NCI-H1694 treated with DMSO at 0.1 percent for 48 hours (cell line): ENCODE results near the gene CDH12.
A peak's percentile ranks its signal among the peaks of the same experiment; 100 is the strongest.

Source experiments
- DNase-seq: peaks from one replicate; lab custom pipeline; 2025; lab: John Stamatoyannopoulos, UW

CDH12 gene

DNA sequence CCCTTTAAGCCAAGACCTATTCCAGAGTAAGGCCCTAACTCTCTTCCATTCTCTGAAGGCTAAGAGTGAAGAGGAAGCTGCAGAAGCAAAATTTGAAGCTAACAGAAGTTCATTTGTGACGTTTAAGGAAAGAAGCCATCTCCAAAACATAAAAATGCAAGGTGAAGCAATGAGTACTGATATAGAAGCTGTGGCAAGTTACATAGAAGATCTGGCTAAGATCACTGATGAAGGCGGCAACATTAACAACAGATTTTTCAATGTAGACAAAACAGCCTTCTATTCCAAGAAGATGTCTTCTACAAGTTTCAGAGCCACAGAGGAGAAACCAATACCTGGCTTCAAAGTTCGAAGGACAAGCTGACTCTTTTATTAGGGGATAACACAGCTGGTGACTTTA lies 1143.4 kb downstream of the CDH12 start:
- peak; percentile 11 for DNase-seq

DNA sequence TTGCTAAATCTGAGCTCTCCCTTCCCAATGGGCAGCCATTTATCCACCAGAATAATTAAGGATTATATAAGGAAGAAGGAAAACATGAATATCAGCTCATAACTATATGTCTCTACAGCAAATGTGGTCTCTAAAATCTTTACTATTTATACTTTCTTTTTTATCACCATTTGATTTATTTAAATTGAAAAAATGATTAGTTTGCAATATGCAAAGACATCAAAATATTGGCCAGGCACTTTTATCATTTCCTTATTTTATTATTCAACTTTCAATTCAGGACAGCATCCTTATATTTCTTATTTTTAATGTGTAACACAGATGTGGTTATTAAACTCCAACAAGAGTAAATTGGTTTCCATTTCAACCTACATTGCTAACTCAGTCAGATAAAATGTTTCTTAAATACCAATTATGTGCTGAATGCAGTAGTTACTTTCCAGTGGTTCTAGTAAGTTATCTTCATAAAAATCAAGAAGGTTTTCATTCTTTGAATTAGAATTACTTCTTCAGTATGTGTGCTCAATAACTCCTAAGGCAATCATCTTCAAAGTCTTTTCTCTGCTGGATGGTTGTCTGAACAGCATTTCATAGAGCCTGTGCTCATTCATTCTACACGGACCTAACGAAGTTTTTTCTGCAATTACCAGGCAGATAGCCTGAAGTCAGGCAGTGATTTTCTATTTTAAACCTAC lies 1148.0 kb downstream of the CDH12 start:
- no peak for DNase-seq

DNA sequence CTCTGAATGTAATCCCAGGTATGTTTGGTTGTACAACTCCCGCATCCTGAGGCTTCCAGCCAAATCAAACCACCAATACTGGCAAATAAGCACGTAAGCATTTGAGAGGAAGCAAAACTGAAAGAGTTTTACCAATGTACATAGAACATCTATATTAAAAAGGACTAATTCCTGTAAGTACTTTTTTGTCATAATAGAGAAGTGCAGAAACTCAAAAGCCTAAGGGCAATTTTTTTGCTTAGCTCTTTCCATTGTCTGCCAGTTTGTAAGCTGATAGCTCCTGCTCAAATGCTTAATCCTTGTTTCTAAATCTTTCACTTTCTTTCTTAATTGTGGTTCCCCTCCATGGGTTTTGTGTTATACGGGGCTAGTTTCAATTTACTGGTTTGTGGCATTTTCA lies 1151.8 kb downstream of the CDH12 start:
- DNase-seq: no peak
